DLD1 (cell line): ENCODE results near the gene SCAANT1.

Experiments
- in situ Hi-C: cut with HindIII; loops from 2 replicates; pipeline ENCODE4 v1.10.0; 2017; ENCODE audit warnings: low sequenced_read_pairs

SCAANT1 gene

DNA sequence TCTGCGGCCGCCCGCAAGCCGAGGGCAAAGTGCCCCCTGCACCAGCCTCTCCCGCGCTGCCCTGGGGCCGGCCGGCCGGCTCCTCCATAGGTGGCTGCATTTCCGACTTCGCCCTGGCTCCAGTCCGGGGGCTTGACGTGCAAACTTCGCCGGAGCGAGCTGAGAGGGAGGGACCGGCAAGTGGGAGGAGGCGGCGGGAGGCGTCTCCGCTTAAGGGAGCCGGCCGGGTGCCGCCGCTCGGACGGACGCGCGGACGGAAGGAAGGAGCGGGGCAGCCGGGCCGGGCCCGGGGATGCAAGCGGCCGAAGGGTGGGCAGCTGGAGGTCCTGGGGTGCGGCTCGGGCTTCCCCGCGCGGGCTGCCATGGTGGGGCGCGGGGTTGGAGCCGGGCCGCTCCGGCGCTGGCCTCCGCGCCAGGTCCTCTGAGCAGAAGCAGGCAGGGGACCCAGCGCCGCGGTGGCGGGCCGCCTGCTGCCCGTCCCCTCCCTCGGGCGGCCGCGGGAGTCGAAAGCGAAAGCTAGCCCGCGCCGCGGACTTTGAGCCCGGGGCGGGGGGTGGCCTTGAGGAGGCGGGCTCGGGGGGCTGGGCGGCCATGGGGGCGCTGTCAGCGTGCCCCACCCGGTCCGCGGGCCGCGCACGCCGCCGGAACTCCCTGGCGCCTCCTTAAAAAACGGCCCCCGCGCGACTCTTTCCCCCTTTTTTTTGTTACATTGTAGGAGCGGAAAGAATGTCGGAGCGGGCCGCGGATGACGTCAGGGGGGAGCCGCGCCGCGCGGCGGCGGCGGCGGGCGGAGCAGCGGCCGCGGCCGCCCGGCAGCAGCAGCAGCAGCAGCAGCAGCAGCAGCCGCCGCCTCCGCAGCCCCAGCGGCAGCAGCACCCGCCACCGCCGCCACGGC, at the start of gene SCAANT1:
TSS of gene SCAANT1 (minus strand) at position 511 of the 895 bp plus-strand sequence.
- in situ Hi-C loops, result no loop called here

DNA sequence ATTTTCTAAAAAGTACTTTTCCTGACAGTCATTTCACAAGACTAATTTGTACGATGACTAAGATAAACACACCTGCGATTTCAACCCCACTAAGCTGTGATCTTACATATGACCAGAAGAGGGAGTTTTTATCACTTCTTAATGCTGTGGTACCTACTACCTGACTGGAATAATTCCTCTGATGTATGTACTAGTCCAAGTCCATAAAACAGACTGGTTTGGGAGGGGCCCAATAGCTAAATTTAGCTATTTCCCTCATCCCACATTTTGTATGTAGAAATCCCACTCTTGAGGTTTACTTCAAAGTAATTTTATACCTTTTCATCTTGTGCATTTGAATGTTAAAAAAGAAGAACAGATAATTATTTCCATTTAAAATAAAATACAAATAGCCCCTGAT, 49.7 kb upstream of the SCAANT1 start:
- in situ Hi-C loops, result no loop called here

- in situ Hi-C loops, result no loop called here
Observed at GRCh38 chr3:63960048-63960711, 48.0 kb upstream of the SCAANT1 start.

DNA sequence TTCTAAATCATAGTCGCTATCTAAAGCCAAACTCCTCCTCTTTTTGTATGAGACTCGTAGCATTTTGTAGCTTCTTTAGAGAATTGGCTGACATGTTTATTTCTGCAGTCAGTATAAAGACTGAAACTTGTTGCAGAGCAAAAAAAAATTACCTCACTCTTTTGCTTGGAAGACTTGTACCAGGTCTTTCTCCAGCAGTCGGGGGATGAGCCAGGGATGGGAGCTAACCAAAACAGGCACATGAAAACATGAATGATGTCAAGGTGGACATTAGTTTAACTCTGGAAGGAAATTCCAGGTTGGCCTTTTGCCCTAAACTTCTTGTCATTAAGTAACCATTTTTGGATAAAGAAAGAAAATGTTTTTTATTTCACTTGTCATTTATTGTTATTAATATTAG, 47.0 kb upstream of the SCAANT1 start:
- in situ Hi-C loops, result no loop called here

GRCh38 chr3:63955830-63956545, 43.8 kb upstream of the SCAANT1 start:
- in situ Hi-C loops, result no loop called here

DNA sequence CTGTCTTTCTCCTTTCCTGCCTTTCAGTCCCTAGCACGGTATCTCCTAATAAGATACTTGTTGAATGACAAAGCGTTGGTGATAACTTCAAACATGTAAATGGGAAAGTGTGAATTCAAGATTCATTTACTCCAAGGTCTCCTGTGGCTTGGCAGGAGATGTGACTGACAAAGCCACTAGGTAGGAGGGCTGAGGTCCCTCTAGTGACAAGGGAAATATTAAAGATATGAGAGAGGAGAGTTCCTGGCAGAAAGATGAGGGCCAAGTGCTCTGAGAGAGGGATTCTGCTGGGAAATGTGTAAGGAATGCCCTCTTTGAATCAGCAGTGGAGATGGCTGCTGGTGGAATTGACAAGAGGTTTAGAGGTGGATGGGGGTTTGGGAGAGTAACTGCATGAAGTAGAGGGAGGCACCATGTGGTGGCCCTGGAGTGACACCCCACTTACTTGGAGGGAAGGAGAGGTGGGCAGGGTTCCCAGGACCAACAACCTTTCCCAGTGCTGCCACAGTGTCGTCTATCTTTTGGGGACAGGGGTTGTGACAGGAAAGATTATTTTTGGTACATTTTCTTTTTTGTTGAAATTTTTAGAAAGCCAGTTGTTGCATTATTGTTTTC, 43.0 kb upstream of the SCAANT1 start:
- in situ Hi-C loops, result no loop called here

DNA sequence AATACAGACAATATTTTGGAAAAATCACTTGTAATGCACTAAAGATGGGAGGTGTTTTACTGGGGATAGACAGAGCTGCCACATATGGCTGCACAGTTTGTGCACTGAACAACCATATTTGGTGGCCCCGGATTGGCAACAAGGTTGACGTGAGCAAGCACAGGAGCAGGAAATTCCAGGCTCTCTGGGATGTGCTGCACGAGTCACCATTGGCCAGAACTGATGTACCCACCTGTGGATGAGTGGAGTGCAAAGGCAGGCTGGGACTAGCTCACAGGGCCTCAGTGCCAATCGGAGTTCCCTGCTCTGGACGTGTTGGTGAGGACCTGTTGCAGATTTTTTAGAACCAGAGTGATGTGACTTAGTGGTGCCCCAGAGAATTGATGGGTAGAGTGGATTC, 42.0 kb upstream of the SCAANT1 start:
- in situ Hi-C loops, result no loop called here

GRCh38 chr3:63952248-63952594, 40.0 kb upstream of the SCAANT1 start:
- in situ Hi-C loops, result no loop called here

- in situ Hi-C loops, result no loop called here
Observed at GRCh38 chr3:63951492-63952247, 39.5 kb upstream of the SCAANT1 start.

DNA sequence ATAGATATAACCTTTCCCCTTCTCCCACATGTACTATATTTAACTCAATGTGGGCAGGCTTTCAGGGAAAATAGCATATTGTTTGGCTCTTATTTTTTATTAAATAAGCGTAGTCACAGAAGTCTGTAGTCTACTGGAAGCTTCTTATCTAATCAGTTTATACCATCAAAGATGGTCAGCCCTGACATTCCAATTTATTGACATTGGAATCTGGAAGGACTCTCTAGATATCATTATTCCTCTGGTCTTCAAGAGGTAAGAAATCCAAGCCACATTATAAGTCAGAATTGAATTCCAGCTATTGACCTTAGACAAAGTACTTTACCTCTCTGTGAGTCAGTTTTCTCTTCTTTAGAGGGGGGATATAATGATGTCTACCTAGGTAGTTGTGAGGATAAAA, 38.5 kb upstream of the SCAANT1 start:
- in situ Hi-C loops, result no loop called here

GRCh38 chr3:63949005-63949404, 36.8 kb upstream of the SCAANT1 start:
- in situ Hi-C loops, result no loop called here

GRCh38 chr3:63947594-63947993, 35.4 kb upstream of the SCAANT1 start:
- in situ Hi-C loops, result no loop called here

DNA sequence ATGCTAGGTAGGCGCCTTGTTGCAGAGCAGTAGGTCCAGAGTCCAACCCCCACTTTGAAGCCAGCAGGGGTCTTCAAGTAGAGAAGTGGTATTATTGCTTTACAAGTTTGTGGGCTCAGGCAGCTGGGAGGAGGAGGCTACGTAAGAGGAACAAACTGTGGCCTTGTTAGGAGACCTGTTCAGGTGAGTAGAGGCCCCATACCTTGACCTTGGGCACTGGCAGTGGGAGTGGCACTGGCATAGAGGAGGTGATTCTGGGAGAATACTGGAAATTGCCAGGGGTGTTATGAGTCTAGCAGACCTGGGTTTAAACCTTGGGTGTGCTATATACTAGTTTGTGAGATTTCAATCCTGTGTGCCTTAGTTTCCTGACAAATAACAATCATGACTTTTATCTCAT, 34.6 kb upstream of the SCAANT1 start:
- in situ Hi-C loops, result no loop called here

DNA sequence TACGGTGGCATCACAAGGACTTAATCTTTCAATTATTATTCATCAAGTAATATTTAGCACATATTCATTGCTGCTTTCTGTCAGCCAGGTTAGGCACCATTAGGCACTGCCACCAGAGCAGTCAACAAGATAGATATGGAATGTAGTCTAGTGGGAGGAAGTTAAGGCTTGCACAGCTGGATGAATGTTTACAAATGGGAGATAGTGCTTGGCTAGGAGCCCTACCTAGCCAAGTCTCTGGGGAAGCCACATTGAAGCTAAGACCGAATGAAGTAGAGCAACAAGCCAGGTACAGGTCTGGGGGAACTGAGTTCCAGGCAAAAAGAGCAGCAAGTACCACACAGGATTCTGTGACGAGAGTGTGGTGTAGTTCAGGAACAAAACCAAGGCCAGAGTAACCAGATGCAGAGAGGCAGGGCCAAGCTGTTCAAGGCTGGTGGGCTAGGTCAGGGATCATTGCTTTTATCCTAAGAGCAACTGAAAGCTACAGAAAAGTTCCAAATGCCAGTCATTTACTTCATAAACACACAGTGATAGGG, 33.4 kb upstream of the SCAANT1 start:
- in situ Hi-C loops, result no loop called here

DNA sequence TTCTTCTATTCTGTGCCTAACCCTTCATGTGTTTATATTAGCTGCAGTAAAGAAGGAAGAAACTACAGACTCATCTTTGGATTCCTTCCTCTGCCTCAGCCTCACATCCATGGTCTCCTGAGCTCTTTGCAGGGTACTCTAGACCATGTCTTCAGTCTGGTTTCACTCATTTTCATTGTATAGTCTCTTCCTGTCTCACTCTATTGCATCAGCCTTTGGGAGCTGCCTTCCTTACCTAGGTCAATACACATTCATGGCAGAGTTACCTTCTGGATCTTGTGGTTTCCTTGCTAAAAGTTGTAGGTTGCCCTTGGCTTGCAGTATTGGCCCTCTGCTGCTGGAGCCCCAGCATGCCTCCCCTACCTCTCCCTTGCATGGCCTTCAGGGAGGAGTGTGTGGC, 31.5 kb upstream of the SCAANT1 start:
- in situ Hi-C loops, result no loop called here

DNA sequence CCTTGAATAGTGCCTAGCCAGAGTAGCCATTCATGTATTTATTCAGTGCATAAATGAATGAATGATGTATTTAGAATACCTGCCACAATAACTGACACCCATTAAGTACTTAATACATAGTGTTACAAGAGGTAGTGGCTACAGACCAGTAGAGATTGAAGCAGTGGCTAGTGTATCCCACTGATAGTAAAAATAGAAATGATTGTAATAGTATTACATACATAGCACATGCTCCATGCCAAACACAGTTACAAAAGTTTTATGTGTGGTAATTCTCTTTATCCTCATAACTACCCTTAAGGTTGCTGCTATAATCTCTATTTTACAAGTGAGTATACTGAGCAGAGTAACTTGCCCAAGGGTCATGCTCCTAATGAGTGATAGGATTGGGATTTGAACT, 30.3 kb upstream of the SCAANT1 start:
- in situ Hi-C loops, result no loop called here

- in situ Hi-C loops, result no loop called here
Observed at GRCh38 chr3:63940389-63940757, 28.2 kb upstream of the SCAANT1 start.

DNA sequence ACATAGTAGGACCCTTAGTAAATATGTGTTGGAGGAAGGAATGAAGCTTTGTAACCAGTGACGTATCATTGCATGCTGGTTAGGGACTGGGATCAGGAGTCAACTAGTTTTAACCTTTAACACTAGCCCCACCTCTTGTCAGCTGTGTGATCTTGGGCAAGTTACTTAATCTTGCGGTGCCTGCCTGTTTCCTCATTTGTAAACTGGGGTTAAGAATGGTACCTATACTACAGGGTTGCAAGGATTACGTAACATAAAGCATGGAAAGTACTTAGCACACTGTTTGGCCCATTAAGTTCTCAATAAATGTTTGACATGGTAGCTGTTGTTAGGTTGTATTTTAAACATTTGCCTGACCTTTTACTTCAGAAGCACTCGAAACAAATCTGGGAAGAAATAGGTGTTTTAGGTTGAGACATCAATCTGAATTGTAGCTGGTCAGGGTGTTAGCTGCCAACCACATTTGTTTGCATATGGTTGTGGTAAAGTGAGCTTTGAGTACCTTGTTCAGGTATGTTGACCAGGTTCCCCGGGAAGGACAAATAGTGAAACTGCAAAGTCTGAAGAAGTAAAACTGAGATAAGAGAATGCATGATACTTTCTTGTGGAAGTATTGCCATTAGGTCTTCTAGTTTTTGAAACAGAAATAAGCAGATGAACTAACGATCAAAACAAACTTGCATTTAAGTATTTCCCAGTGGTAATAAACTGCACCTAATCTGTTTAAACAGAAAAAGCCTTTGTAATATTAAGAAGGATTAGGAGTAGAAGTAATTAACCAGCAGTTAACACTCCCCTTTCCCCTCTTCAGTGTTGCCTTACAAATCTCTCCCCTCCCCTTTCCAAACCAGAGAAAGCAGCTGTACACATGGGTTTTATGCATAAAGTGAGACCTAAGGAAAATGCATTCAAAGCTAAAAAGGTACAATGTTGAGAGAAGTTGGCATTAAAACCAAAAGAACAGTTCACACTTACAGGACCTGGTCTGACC, 25.8 kb upstream of the SCAANT1 start:
- in situ Hi-C loops, result no loop called here

DNA sequence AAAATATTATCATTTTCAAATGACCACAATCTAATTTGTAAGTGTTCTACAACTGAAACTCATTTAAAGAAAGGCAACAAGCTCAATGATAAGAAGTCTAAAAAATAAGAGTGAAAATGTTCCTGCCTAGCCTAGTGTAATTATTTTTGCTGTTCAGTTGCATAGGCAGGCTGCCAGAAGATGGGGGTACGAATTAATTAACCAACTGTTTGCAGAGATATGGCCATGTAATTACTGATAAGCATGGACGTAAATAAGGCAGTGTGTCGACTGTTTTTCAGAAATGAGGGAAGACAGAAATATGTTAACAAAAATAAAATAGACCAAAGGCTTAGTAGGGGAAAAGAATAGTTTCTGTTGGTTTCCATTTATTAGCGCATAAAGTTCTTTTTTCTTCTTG, 24.7 kb upstream of the SCAANT1 start:
- in situ Hi-C loops, result no loop called here
